ENCODE data around the gene ELOVL5.
A peak's percentile ranks its signal among the peaks of the same experiment; 100 is the strongest.

Gene ELOVL5

GRCh38 chr6:53269827-53270226 is 78.9 kb downstream of the ELOVL5 start:
- DNase-seq (ENCODE audit: low read depth): no peak

DNA sequence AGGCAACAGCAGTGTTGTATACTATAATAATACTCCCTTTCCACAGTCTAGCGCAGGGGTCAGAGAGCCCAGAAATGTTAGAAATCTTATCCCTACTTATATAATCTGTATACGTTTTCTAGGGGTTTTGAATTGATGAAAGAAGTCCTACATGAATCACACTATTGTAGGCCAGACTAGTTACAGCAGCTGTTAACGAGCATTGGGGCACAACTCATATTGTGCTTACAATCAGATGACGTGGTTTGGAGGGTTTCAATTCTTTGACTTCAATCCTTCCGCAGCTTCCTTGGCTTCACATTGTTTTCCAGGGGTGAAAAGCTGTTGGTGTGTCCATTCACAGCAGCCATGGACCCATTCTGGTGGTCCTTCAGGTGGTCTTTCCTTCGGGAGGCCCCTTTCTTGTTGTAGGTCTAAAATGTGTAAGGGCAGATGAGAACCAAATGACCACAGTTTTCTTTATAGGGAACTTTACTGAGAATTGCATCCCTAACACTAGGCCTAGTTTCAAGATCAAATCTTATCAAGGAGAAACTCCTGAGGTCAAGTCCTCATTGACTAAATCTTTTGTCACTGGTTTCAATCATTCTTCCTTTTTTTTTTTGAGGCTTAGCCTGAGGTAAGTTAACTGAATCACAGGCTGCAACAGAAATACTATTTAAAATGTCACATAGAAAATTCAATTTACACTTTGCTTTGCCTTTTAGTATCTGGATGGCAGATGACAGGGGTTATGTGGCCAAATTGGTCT is 79.7 kb downstream of the ELOVL5 start:
- DNase-seq (ENCODE audit: low read depth): no peak

DNA sequence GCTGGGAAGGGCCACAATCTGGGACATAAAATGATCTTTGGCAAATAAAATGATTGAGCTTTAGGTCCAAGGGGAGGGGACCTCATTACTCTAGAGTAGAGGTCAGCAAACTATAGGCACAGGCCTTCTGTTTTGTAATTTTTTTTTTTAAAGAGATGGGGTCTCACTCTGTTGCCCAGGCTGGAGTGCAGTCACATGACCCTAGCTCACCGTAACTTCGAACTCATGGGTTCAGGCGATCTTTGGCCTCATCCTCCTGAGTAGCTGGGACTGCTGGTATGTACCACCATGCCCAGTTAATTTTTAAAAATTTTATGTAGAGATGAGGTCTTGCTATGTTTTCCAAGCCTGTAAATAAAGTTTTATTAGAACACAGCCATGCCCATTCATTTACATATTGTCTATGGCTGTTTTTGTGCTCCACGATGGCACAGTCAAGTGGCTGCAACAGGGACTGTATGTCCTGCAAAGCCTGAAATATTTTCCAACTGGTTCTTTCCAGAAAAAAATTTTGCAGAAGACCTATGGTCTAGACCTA is 82.1 kb downstream of the ELOVL5 start:
- DNase-seq (ENCODE audit: low read depth): no peak

GRCh38 chr6:53264915-53265607 is 83.7 kb downstream of the ELOVL5 start:
- DNase-seq (ENCODE audit: low read depth): no peak

- no peak for DNase-seq (ENCODE audit: low read depth)
These were observed 84.4 kb downstream of the ELOVL5 start for GRCh38 chr6:53264337-53264736.

GRCh38 chr6:53263917-53264316 is 84.8 kb downstream of the ELOVL5 start:
- DNase-seq (ENCODE audit: low read depth): peak; percentile 53

- DNase-seq (ENCODE audit: low read depth): no peak
These were observed 88.7 kb downstream of the ELOVL5 start for GRCh38 chr6:53259860-53260580.

GRCh38 chr6:53258774-53259155 is 90.0 kb downstream of the ELOVL5 start:
- DNase-seq (ENCODE audit: low read depth): no peak

DNA sequence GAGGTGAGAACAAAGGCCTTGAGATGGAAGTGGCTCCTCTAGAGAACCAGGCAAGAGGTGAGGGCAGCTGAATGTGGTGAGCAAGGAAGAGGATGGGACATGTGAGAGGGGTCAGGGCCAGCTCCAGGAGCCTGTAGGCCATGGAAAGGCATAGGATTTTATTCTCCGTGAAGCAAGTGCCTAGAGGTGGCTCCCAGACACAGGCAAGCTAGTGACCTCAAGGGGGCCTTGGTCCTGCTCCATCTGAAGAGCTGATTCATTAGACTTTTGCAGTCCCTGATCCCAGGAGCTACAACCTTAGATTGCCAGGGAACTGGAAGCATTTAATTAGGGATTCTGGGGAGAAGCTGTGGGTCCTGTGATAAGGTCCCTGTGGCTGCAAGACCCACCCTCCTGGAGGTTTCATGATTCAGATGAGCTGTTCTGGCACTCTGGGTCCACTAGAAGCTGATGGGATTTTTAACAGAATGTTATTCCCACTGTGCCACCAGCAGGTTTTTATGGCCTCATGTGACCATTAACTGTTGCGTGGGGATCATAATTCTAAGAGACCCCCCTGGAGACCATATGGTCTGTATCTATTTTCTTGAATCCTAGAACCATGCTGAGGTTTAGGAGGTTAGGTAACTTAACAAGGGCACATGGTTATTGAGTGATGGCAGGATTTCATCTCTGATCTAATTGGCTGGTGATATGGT is 90.5 kb downstream of the ELOVL5 start:
- no peak for DNase-seq (ENCODE audit: low read depth)

DNA sequence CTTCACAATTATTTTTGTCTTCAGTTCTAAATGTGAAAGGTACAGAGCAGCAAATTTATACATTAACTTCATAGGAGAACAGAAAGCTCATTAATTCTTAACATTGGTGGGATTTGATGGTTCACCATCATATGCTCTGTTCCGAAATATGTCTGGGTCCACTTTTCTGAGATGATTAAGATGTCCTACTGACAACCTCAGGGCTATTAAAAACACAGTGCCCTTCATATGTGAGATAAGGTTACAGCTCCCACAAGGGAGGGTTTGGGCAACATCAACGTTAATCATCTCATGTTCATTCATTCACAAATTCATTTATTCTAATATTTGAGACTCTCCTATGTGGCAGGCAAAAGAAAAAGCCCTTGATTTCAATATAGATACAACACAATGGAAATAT is 91.2 kb downstream of the ELOVL5 start:
- no peak for DNase-seq (ENCODE audit: low read depth)

DNA sequence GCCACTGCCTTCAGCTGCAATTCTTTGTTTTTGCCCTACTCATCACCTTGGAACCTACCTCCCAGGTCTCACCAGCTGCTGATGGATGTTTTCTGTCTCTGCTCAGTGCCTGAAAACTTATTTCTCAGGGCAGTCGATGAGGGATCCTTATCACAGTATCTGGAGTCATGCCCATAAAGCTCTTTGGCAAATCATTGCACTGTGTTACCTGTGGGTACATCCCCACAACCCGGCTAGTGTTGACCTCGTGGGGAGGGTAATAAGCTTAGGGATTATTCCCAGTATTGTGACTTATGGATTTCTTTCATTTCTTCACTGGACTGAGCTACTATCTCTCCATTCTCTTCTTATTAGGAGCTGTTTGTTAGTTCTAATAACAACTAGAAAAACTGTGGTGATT is 91.7 kb downstream of the ELOVL5 start:
- DNase-seq (ENCODE audit: low read depth): no peak

GRCh38 chr6:53252177-53252692 is 96.5 kb downstream of the ELOVL5 start:
- no peak for DNase-seq (ENCODE audit: low read depth)

GRCh38 chr6:53251033-53251672 is 97.6 kb downstream of the ELOVL5 start:
- no peak for DNase-seq (ENCODE audit: low read depth)

- peak; percentile 70 for DNase-seq (ENCODE audit: low read depth)
These were observed 98.3 kb downstream of the ELOVL5 start for GRCh38 chr6:53250176-53251032.

- no peak for DNase-seq (ENCODE audit: low read depth)
These were observed 101.8 kb downstream of the ELOVL5 start for GRCh38 chr6:53246924-53247323.

GRCh38 chr6:53244958-53245357 is 103.8 kb downstream of the ELOVL5 start:
- no peak for DNase-seq (ENCODE audit: low read depth)

DNA sequence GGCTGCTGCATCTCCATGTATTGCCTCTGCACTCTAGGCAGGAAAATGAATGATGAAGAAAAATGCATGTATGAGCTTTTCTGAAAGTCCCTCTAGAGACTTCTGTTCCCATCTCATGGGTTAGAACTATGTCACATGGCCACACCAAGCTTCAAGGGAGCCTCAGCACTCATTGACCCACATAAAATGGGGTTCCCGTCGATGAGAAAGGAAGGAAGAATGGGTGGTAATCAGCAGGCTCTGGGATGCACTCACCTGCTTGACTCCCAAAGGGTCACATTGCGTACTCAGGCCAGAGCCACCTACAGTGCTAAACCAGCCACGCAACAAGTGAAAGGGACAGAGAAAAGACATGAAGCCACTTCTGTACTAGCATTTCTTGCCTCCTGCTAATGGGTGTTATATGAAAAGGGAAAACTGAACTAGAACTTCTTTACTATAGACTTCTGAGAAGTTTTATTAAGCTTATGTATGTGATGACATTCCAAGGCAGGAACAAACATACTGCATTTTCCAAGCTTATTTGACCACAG is 104.3 kb downstream of the ELOVL5 start:
- DNase-seq (ENCODE audit: low read depth): no peak

DNA sequence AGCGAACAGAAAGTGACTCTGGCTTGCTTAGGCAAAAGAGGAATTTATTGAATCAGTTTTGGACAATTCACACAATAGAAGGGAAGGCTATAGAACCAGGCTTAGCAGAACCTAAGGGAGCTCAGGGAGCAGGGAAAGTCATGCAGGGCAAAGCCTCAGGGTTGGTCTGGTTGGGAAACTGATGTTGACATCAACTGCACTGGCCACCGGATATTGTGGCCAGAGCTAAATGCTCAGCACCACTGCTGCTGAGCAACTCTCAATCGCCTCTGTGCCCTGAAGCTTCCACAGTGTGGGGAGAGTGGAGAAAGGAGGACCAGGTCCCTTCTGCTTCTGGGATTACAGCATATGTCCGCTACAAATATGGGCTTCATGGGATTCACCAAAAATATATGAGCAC is 106.8 kb downstream of the ELOVL5 start:
- no peak for DNase-seq (ENCODE audit: low read depth)

DNA sequence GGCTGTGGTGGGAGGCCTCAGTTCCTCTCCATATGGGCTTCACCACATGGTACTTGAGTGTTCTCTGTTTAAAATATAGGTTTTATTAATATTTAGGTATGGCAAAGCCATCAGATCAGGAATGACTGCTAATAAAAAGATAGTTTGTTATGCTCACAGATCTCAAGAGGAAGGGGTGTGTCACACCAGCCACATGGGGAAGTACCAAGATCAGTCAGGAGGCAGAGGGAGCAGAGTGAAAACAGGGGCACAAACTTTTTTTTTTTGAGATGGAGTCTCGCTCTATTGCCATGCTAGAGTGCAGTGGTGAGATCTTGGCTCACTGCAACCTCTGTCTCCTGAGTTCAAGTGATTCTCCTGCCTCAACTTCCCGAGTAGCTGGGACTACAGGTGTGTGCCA is 108.0 kb downstream of the ELOVL5 start:
- no peak for DNase-seq (ENCODE audit: low read depth)

- no peak for DNase-seq (ENCODE audit: low read depth)
These were observed 108.6 kb downstream of the ELOVL5 start for GRCh38 chr6:53240139-53240538.

All from stromal cell of bone marrow (primary cell).